ENCODE data around the gene ITPRIP.

ITPRIP gene

DNA sequence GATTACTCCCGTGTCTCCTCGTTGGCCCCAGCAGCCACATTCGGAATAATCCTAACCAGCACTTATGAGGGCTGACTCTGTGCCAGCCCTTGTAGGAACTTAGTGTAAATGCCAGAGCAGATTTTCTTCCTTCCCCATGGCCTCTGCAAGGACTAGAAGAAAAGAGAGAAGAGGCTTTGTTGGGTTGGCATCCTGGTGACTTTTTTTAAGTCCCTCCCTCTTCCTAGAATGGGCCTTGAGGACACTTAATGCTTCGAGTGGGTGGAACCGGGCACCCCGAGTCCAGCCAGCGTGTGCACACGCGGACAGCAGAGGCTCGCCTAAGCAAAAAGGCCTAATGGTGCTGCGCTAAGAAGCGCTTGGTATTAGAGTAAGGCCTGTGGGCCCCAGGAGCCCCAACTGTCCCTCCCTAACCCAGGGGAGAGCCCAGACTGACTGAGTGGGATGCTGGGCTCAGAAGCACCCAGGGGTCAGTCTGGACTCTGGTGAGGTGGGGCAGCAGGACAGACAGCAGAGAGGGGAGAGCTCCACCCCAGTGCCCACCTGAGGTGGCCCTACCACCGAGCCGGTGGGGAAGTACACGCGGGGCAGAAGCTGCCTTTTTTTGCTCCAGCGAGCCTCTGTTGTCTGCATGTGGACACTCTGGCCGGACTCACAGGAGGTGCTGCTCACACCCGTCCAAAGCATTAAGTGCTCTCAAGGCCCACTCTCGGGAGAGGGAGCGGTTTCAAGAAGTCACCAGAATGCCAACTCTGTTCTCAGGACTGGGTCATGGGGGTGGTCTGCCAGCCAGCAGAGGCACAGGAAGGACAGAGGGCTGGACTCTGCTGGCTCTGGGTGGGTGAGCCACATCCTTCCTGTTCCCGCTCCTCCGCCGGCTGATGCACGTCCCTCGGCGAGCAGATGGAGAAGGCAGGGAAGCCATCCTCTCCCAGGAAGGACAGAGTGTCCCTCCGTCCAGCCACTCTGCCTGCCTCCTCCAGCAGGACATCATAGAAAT, 12.5 kb downstream of the ITPRIP start:
- DNase-seq = no peak

- no peak for DNase-seq
These were observed 13.3 kb downstream of the ITPRIP start for GRCh38 chr10:104324931-104325330.

DNA sequence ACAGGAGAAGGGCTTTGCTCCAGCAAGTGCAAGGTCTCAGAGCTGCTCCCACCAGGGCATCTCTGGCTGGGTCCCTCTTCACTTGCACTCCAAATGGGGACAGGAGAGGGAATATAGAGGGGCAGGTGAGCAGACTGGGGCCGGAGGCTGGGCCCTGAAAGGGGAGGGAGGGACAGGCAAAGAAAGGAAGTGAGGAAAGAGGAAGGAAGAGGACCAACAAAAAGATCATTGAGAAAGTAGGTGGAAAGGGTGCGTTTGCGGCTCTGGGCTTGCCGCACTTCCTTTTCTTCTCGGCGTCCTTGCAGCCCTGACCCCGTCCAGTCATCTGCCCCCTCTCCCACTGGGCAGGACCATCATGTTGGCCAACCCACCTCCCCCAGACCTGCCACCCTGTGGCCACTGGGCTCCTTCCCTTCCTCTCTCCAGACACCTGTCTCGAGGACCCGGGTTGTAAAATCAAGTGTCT, 14.0 kb downstream of the ITPRIP start:
- no peak for DNase-seq

DNA sequence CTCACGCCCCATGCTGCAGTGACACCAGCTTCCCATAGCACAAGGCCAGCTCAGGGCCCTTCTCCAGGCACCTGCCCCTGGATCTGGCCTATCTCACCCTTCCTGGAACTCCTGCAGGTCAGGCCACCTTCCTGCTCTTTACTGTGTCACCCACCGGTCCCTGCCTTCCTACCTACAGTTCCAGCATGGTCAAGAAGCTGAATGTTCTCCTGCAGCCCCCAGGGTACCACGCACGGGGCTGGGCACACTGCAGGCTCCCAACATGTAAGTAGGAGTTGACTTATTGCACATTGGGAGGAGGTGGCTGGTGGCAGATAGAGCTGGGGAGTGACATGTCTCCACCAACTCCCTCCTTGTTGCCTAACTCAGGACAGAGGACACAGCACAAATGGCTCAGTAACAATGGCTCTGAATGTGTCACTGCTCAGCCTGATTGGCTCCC, 14.5 kb downstream of the ITPRIP start:
- no peak for DNase-seq

DNA sequence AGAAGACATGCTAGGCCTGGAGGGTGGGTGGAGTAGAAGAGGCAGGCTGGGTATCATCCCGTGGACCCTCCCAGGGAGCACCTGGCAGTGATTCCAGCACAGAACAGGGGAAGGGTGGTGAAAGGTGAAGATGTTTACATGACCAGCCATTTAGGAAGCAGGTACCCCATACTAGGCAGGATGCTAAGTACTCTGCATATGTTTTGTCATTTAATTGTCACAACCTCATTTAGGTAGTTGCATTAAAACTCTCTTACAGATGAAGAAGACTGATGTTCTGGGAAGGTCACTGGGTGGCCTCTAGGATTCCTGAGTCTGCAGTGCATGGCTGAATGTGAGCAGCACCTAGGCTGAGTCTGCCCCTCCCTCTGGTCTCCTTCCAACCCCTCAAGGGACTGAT, 15.2 kb downstream of the ITPRIP start:
- no peak for DNase-seq

- DNase-seq = no peak
These were observed 15.9 kb downstream of the ITPRIP start for GRCh38 chr10:104322416-104322782.

- DNase-seq = no peak
These were observed 16.4 kb downstream of the ITPRIP start for GRCh38 chr10:104321725-104322415.

DNA sequence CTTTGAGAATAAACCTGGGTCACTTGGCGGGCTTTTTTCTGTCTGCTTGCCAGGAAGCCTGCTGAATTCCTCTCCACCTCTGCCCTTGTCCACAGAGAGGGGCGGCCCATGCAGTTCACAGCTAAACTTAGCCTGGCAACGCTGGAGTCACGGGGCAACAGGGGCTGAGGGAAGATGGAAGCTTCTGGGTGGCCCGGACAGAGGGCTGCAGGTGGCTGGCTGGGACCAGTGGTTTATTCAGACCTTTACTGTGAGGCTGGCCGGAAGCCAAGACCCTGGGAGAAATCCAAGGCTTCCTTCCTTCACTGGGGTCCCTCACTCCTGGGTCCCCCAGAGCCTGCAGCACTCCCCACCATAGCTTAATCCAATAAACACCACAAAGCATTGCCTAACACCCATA, 17.0 kb downstream of the ITPRIP start:
- DNase-seq = no peak

GRCh38 chr10:104318810-104319741, 19.2 kb downstream of the ITPRIP start:
- DNase-seq = no peak

DNA sequence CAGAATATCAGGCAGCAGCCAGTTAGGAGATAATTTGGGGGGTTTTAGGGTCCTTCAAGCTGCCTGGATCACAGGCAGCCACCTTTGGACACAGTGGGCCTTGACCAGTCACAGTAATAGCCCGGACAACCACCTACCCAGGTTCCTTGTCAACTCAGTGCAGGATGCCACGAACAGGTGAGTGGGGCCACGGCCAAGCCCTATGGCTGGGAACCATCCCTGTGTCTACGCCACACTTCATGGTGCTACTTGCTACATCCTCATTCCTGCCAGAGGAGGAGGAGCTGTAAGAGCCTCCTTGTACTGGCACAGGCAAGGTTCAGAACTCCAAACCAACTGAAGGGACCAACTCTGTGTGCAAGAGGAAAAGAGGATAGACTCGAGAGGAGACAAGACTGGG, 19.9 kb downstream of the ITPRIP start:
- no peak for DNase-seq

GRCh38 chr10:104317726-104318299, 20.5 kb downstream of the ITPRIP start:
- DNase-seq = no peak

- DNase-seq = no peak
These were observed 21.0 kb downstream of the ITPRIP start for GRCh38 chr10:104317269-104317710.

DNA sequence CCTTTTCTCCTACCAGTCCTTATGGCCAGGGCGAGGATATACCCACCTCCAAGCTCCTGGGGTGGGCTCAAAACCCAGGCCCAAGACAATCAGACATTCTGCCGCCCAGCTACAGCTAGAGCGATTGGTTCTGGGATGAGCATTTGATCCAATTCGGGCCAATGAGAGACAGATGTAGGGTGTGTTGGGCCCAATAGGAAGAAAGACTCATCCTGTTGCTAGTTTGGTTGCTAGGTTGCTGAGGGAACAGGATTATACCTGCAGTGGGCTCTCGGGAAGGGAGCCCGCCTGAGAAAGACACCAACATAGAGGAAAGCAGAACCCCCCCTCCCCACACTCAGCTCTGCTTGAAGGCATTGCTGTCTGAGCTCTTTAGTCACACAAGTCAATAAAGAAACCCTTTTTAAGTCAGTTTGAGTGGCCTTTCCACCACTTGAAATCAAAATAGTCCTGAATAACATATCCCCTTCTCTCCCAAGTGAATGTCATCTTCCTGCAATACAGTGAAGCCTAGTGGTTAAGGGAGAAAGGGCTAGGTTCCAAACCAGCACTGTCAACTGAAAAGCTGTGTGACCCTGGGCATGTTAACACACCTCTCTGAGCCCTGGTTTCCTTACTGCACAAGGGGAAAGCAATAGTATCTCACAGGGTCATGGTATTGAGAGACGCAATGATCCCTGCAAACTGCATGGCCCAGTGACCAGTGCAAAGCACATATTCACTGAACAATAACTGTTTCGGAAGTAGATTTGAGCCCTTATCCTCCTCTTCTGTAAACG, 21.8 kb downstream of the ITPRIP start:
- DNase-seq = no peak

DNA sequence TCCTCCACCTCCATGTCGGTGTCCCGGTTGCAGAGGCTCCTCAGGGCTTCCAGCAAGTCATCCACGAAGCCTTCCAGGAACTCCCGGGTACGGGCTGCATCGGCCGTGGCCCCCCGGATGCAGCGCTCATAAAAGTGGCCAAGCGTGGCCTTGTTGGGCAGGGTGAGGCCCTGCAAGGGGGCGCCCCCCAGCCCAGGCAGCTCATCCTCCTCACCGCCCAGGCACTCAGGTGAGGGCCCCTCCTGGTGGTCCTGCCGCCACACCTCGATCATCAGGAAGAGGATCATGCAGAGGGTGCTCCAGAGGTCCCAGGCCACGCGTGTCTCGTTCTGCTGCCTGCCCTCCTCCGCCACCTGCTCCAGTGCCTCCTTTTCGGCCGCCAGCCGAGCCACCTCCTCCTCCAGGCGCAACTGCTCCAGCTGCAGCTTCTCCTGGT, 22.8 kb downstream of the ITPRIP start:
- DNase-seq = no peak

DNA sequence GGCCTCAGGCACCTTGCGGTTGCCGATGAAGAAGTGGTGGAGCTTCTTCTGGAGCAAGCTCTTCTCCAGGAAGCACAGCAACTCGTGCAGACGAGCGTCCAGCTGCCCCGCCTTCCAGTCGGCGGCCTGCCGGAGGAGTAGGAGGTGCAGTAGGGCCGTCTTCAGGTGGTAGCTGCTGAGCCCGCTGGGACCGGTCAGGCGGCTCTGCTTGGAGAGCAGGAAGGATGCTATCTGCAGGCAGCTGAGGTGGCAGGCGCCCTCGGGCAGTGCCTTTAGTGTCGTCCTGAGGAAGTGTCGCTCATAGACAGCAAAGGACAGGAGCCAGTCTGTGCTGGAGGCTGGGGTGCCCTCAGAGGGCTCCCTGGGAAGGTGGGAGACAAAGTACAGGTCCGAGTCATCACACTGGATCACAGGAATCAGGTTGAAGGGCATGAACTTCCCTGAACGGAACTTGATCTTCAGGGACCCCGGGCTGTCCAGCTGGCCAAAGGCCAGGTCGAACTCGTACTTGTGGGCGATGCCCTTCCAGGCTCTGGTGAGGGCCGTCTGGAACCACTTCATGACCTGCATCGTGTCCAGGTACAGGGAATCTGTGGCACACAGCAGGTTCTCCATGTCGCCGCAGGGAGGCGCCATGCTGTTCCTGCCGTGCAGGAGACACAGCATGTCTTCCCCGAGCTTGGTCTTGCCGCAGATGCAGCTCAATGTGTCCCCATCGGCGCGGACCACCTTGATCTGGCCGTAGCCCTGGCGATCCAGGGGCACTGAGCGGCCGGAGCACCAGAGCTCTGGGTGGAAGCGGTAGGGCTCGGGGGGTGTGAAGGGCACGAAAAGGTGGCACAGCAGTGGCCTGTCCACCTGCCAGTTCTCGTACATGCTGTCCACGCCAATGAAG, 23.4 kb downstream of the ITPRIP start:
- DNase-seq = no peak

- DNase-seq = no peak
These were observed 27.0 kb downstream of the ITPRIP start for GRCh38 chr10:104311184-104311720.

- DNase-seq = no peak
These were observed 28.0 kb downstream of the ITPRIP start for GRCh38 chr10:104309980-104310978.

DNA sequence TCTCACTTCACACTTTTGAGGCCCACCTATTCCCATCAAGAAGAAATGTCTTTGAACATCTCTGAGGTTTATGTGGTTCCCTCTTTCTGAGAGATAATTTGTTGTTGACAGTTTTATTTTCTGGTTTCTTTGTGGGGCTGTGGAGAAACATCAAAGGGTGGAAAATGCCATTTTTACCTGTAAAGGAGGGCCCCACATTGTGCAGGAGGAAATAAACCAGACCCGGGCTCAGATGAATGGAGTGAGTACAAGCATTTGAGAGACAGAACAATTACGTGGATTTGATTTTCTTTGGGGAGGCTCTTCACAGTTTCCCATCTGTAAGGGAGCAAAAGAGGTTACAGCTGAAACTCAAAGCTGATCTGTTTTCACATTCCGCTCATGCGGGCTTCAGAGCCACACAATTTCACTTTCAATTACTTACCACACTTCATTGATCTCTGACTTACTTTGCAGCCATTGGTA, 29.8 kb downstream of the ITPRIP start:
- DNase-seq = no peak
